ENCODE results near the gene XBP1. TPM values are rescaled to one million over a fixed set of nuclear protein-coding genes. Genes with fewer than 3 reads are reported as not detected.
A peak's percentile ranks its signal among the peaks of the same experiment; 100 is the strongest.

Gene XBP1
- total and polyA plus RNA-seq, 10 of the 15 experiments (the other 5 are each of a cell fraction or from before 2014, with no cell fraction given): 44.5 to 313 (median 149) TPM

- no peak for TF ChIP-seq ETV6 (conservative IDR thresholded peaks at IDR 0.05 in 1 of 2, IDR thresholded peaks at IDR 0.05 in 1 of 2; ENCODE audit: borderline replicate concordance in 1 of 2, low read depth in 1 of 2)
These were observed 20.5 kb downstream of the XBP1 start (continued) for GRCh38 chr22:28779833-28780232.

- Histone ChIP-seq H3K9ac (ENCODE audit: control insufficient read depth, insufficient read depth, low read length) (no peak overlapping the region), H3K27me3 (replicated peaks in 1 of 2; ENCODE audit: control insufficient read depth in 2 of 2, insufficient read depth in 2 of 2, low read length in 1 of 2) (no peaks in the 10 kb centered on the region), H3K4me3 (peak overlapping the region; percentile 96; the same call in 1 of the 2 replicates), H4K20me1 (ENCODE audit: control insufficient read depth, insufficient read depth) (no peaks in the 10 kb centered on the region), H3K4me2 (ENCODE audit: control insufficient read depth, insufficient read depth) (peak overlapping the region; percentile 82; the same call in 1 of the 2 replicates), H3K4me1 (ENCODE audit: control insufficient read depth, insufficient read depth, low read length) (no peaks in the 10 kb centered on the region), H3K27ac (ENCODE audit: control insufficient read depth, insufficient read depth) (no peak overlapping the region), H2AFZ (ENCODE audit: control insufficient read depth, low read depth, low read length) (no peak overlapping the region), H3K36me3 (ENCODE audit: control insufficient read depth in 2 of 2, insufficient read depth in 2 of 2, low read length in 1 of 2) (peaks cover 0 to 10% of the 10 kb centered on the region in 2 experiments; a peak in 2 of 4 replicates), H3K9me3 (replicated peaks; ENCODE audit: control insufficient read depth, insufficient read depth, low read length) (no peaks in the 10 kb centered on the region; the same call in 2 of the 3 replicates), H3K79me2 (ENCODE audit: control insufficient read depth, insufficient read depth, low read length) (peaks cover 16% of the 10 kb centered on the region)
- intact Hi-C loops (cut with micrococcal nuclease; ENCODE audit: unreplicated experiment) (loop anchor here (10.0 kb wide), 1 partner anchor 50 kb away; no protein-coding TSS in a partner anchor), in situ Hi-C loops (cut with MboI) (no loop called here)
- TF ChIP-seq MXI1 (IDR thresholded peaks at IDR 0.05; ENCODE audit: low read depth, low read length): no peak
- TF ChIP-seq, protein P1, sequence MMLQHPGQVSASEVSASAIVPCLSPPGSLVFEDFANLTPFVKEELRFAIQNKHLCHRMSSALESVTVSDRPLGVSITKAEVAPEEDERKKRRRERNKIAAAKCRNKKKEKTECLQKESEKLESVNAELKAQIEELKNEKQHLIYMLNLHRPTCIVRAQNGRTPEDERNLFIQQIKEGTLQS (IDR thresholded peaks at IDR 0.05; ENCODE audit: borderline replicate concordance, extremely low read depth, low read depth, low read length): no peak
- TF ChIP-seq BHLHE40 (IDR thresholded peaks at IDR 0.05; ENCODE audit: borderline replicate concordance in 1 of 2, low read depth in 2 of 2, low read length in 1 of 2): no peak
- TF ChIP-seq ZBED1 (IDR thresholded peaks at IDR 0.05; ENCODE audit: borderline replicate concordance): no peak
- DNase-seq (ENCODE audit: low read depth, low spot score) (no peak), FAIRE-seq (no peak), ATAC-seq (no peak)
- SMC1A ChIA-PET (ENCODE audit: uncharacterized antibody, unreplicated experiment): interaction anchor here (0.6 to 3.1 kb wide), 7 partner anchors 12 to 380 kb away, joined by 3 to 17 read pairs (median 4); no protein-coding TSS in a partner anchor
- RAD21 ChIA-PET (ENCODE audit: unreplicated experiment): interaction anchor here (0.6 to 2.9 kb wide), 4 partner anchors 13 to 43 kb away, joined by 3 to 22 read pairs (median 6); partner anchors contain the start of gene XBP1
- CTCF ChIA-PET: interaction anchor here (0.9 to 4.3 kb wide), 6 partner anchors 15 to 45 kb away, joined by 3 to 19 read pairs (median 4); no protein-coding TSS in a partner anchor
- WGBS (ENCODE audit: insufficient coverage, insufficient replicate concordance, low lambda C conversion rate, missing lambda C conversion rate): 100% methylated on average over 1 of the region's 1 CpG
- POLR2A ChIA-PET: interaction anchor here (0.6 to 4.0 kb wide), 7 partner anchors 9 to 416 kb away, joined by 3 to 26 read pairs (median 5); partner anchors contain the start of gene XBP1
- no TSS peak for BruUV-seq (replicated peaks)
These were observed 26.0 kb downstream of the XBP1 start for GRCh38 chr22:28774378-28774777.

All from GM12878 (cell line).